ENCODE measurements around the gene ATAD2B.
A peak's percentile ranks its signal among the peaks of the same experiment; 100 is the strongest.

ATAD2B gene

GRCh38 chr2:23823863-23824262 is 103.1 kb downstream of the ATAD2B start:
- TF ChIP-seq CTCF (IDR thresholded peaks at IDR 0.05; ENCODE audit: insufficient read depth, low read depth, low read length, missing control alignments): no peak
- no peak overlapping the region for H3K4me3 ChIP-seq (ENCODE audit: low read depth, low read length)
- no peak for DNase-seq (ENCODE audit: low read depth)

- no peak overlapping the region for H3K4me3 ChIP-seq (ENCODE audit: low read depth, low read length)
- DNase-seq (ENCODE audit: low read depth): no peak
- no peak for TF ChIP-seq CTCF (IDR thresholded peaks at IDR 0.05; ENCODE audit: insufficient read depth, low read depth, low read length, missing control alignments)
Measured at GRCh38 chr2:23814963-23815362, 112.0 kb downstream of the ATAD2B start.

- no peak for DNase-seq (ENCODE audit: low read depth)
- no peak for TF ChIP-seq CTCF (IDR thresholded peaks at IDR 0.05; ENCODE audit: insufficient read depth, low read depth, low read length, missing control alignments)
- H3K4me3 ChIP-seq (ENCODE audit: low read depth, low read length): no peak overlapping the region
Measured at GRCh38 chr2:23813438-23813837, 113.5 kb downstream of the ATAD2B start.

GRCh38 chr2:23809150-23809549 is 117.8 kb downstream of the ATAD2B start:
- no peak overlapping the region for H3K4me3 ChIP-seq (ENCODE audit: low read depth, low read length)
- no peak for TF ChIP-seq CTCF (IDR thresholded peaks at IDR 0.05; ENCODE audit: insufficient read depth, low read depth, low read length, missing control alignments)
- DNase-seq (ENCODE audit: low read depth): no peak

- TF ChIP-seq CTCF (IDR thresholded peaks at IDR 0.05; ENCODE audit: insufficient read depth, low read depth, low read length, missing control alignments): no peak
- DNase-seq (ENCODE audit: low read depth): no peak
Measured at GRCh38 chr2:23806665-23807249, 120.2 kb downstream of the ATAD2B start.

GRCh38 chr2:23806201-23806600 is 120.7 kb downstream of the ATAD2B start:
- DNase-seq (ENCODE audit: low read depth): no peak
- H3K4me3 ChIP-seq (ENCODE audit: low read depth, low read length): no peak overlapping the region
- no peak for TF ChIP-seq CTCF (IDR thresholded peaks at IDR 0.05; ENCODE audit: insufficient read depth, low read depth, low read length, missing control alignments)

More at GRCh38 chr2:23806665-23807249, 120.2 kb downstream of the ATAD2B start:
- no peak overlapping the region for H3K4me3 ChIP-seq (ENCODE audit: low read depth, low read length)

- no peak overlapping the region for H3K4me3 ChIP-seq (ENCODE audit: low read depth, low read length)
Measured at GRCh38 chr2:23803965-23804542, 122.9 kb downstream of the ATAD2B start.

More at GRCh38 chr2:23803965-23804542, 122.9 kb downstream of the ATAD2B start:
- TF ChIP-seq CTCF (IDR thresholded peaks at IDR 0.05; ENCODE audit: insufficient read depth, low read depth, low read length, missing control alignments): peak; percentile 24
- peak; percentile 33 for DNase-seq (ENCODE audit: low read depth)

Measured in GM12865 (cell line).